Progenitor cell of endocrine pancreas (in vitro differentiated cells): Measurements from ENCODE around the gene ACTR5. TPM values are rescaled to one million over a fixed set of nuclear protein-coding genes. Genes with fewer than 3 reads are reported as not detected.
A peak's percentile ranks its signal among the peaks of the same experiment; 100 is the strongest.

ENCODE experiments used
- DNase-seq: peaks from one replicate; pipeline ENCODE4 v3.0.0; 2021; ENCODE audit warnings: low spot score; ENCODE audit not compliant: unreplicated experiment
- H3K27ac Mint-ChIP-seq: 2 replicates; pipeline ENCODE4 v1.8.0; 2021; ENCODE audit warnings: mild to moderate bottlenecking, moderate library complexity, mixed read lengths
- H3K27me3 Mint-ChIP-seq: 2 replicates; pipeline ENCODE4 v1.8.0; 2021; ENCODE audit warnings: mixed read lengths
- H3K36me3 Mint-ChIP-seq: 2 replicates; pipeline ENCODE4 v1.8.0; 2022; ENCODE audit warnings: mixed read lengths; ENCODE audit not compliant: insufficient read depth
- H3K4me1 Mint-ChIP-seq: 2 replicates; pipeline ENCODE4 v1.8.0; 2021; ENCODE audit warnings: low read depth, mixed read lengths
- H3K4me3 Mint-ChIP-seq: 2 replicates; pipeline ENCODE4 v1.8.0; 2021; ENCODE audit warnings: low read depth, mild to moderate bottlenecking, moderate library complexity, mixed read lengths
- H3K9me3 Mint-ChIP-seq: 2 replicates; pipeline ENCODE4 v1.8.0; 2021; ENCODE audit warnings: low read depth, mixed read lengths
- long read RNA-seq: library from polyadenylated mRNA; unstranded; transcript quantifications from one replicate; pipeline ENCODE4 v2.0.0, GENCODE V29; 2020
- total RNA-seq: library from RNA; stranded (reverse); gene quantifications from 2 replicates; pipeline ENCODE4 v1.2.1, GENCODE V29; 2021
- TF ChIP-seq, protein P1 (sequence below): fragments of 200-600 bp; sonication (generic); IDR thresholded peaks from one replicate; pipeline ENCODE4 v1.5.0; 2021; ENCODE audit warnings: antibody characterized with exemption, mild to moderate bottlenecking; ENCODE audit not compliant: unreplicated experiment

The ACTR5 gene
- 9.8 and 10.3 TPM in 2 replicates for total RNA-seq
- long read RNA-seq, partial matches to known transcripts = 3 of 12 reads
- long read RNA-seq, other reads (novel, unspliced or antisense) = 7 of 12 reads

DNA sequence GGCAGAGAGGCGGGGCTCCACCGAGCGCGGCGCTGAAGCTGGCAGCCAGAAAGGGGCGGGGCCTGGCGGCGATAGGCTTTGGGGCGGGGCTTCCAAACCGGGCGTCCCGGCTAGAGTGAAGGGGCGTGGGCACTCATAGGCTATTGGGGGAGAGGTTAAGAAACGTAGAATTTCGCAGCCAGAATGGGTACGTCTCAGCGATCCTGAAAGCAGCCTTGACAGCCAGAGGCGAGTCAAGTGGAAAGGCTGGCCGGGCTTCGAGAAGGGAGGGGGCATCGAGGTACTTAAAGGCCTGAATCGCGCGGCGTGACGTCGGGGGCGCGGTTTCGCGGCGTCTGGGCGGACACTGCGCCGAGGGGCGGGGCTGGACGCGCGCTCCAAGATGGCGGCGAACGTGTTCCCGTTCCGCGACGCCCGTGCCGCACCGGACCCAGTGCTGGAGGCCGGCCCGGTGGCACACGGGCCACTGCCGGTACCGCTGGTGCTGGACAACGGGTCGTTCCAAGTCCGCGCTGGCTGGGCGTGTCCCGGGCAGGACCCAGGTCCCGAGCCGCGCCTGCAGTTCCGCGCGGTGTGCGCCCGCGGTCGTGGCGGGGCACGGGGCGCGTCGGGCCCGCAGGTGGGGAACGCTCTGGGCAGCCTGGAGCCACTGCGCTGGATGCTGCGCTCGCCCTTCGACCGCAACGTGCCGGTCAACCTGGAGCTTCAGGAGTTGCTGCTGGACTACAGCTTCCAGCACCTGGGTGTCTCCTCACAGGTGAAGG lies at the start of gene ACTR5:
TSS of gene ACTR5 (plus strand) at position 364 of the 764 bp plus-strand sequence. CDS start at position 383, 19 bp downstream.
- TF ChIP-seq, protein P1, sequence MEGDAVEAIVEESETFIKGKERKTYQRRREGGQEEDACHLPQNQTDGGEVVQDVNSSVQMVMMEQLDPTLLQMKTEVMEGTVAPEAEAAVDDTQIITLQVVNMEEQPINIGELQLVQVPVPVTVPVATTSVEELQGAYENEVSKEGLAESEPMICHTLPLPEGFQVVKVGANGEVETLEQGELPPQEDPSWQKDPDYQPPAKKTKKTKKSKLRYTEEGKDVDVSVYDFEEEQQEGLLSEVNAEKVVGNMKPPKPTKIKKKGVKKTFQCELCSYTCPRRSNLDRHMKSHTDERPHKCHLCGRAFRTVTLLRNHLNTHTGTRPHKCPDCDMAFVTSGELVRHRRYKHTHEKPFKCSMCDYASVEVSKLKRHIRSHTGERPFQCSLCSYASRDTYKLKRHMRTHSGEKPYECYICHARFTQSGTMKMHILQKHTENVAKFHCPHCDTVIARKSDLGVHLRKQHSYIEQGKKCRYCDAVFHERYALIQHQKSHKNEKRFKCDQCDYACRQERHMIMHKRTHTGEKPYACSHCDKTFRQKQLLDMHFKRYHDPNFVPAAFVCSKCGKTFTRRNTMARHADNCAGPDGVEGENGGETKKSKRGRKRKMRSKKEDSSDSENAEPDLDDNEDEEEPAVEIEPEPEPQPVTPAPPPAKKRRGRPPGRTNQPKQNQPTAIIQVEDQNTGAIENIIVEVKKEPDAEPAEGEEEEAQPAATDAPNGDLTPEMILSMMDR = no peak
- Mint-ChIP-seq H3K4me1 (peaks cover 9% of the 10 kb centered on the region), H3K36me3 (peaks cover 3% of the 10 kb centered on the region), H3K27me3 (peaks cover 21% of the 10 kb centered on the region), H3K27ac (peak within 1 kb of the TSS; percentile 99), H3K9me3 (no peaks in the 10 kb centered on the region), H3K4me3 (peak within 1 kb of the TSS; percentile 98)
- DNase-seq = peak; percentile 96

DNA sequence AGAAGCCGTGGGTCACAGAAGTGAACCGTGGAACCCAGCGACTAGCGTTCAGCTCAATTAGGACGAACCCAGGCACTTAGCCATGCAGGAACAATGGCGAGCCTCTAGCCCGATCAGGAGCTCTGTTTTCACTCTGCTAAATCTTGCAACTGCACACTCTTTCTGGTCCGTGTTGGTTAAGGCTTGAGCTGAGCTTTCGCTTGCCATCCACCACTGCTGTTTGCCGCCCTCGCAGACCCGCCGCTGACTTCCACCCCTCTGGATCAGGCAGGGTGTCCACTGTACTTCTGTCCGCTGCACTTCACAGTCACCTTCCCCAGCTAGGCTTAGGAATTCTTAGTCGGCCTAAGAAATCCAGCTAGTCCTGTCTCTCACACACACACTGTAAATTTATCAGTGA lies 49.7 kb upstream of the ACTR5 start:
- DNase-seq = no peak
- TF ChIP-seq, protein P1 = no peak
- Mint-ChIP-seq H3K36me3 (no peaks in the 10 kb centered on the region), H3K27ac (no peak overlapping the region), H3K4me3 (no peak overlapping the region), H3K4me1 (no peaks in the 10 kb centered on the region), H3K9me3 (no peaks in the 10 kb centered on the region), H3K27me3 (peaks cover 29% of the 10 kb centered on the region)

DNA sequence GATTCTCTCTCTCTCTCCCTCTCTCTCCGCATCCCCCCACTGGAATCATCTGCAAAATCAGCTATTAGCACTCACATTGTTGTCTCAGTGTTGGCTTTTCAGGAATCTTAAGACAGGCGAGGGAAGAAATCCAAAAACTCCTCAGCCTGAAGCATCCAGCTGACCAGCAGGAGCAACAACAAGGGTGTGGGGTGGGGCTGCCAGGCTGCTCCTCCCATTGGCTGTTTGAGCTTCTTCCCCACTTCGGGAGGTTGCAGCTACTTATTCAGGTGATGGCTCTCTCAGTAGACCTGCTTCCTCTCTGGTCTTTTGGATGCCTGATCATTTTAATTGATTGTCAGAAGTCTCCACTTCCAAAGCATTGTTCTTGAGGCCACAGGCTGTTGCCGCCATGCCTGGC lies 48.1 kb upstream of the ACTR5 start:
- DNase-seq = no peak
- no peaks in the 10 kb centered on the region for H3K36me3 Mint-ChIP-seq
- H3K27me3 Mint-ChIP-seq = peaks cover 28% of the 10 kb centered on the region

DNA sequence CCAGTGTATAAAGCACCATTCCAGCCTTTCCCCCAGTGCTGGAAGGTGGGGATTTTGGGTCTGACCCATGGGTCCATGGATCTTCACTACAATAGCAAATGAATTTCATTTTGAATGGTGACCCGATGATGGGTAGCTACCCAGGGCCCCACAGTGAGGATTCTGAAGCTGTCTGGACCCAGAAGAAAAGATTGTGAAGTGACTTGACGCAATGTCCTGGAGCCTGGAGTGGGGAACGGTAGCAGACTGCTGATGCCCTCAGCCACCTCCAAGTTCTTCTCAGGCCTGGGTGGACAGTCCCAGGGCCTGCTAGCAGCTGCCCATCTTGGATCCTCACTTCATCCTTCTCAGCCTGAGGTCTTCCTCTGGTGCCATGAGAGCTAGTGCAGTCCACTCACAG lies 47.3 kb upstream of the ACTR5 start:
- TF ChIP-seq, protein P1 = no peak
- no peaks in the 10 kb centered on the region for H3K4me1 Mint-ChIP-seq
- H3K4me3 Mint-ChIP-seq = no peak overlapping the region
- H3K27me3 Mint-ChIP-seq = peaks cover 28% of the 10 kb centered on the region
- no peaks in the 10 kb centered on the region for H3K36me3 Mint-ChIP-seq
- H3K9me3 Mint-ChIP-seq = no peaks in the 10 kb centered on the region
- no peak overlapping the region for H3K27ac Mint-ChIP-seq
- DNase-seq = no peak

More for the DNA sequence above, 48.1 kb upstream of the ACTR5 start:
- H3K4me1 Mint-ChIP-seq = no peaks in the 10 kb centered on the region
- TF ChIP-seq, protein P1 = no peak
- H3K27ac Mint-ChIP-seq = no peak overlapping the region
- no peak overlapping the region for H3K4me3 Mint-ChIP-seq
- H3K9me3 Mint-ChIP-seq = no peaks in the 10 kb centered on the region

DNA sequence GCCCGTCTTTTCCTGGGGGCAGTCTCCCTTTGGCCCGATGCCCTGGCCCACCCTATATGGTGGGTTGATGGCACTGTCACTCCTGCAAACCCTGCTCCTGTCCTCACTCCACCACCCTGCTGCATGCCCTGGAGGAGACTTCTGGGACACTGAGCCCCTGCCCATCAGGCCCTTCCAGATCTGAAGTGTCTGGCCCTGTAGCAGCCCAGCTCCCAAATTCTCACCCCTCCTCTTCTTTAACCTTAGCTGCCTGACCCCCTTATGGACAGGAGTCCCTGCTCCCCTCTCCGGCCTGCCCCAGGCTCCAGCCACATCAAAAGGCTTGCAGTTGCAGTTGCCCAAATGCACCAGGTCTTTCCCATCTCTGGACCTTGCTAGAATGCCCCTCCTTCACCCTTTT lies 44.7 kb upstream of the ACTR5 start:
- no peaks in the 10 kb centered on the region for H3K4me1 Mint-ChIP-seq
- H3K36me3 Mint-ChIP-seq = no peaks in the 10 kb centered on the region
- no peak for DNase-seq
- no peaks in the 10 kb centered on the region for H3K9me3 Mint-ChIP-seq
- no peak overlapping the region for H3K4me3 Mint-ChIP-seq
- TF ChIP-seq, protein P1 = no peak
- no peak overlapping the region for H3K27ac Mint-ChIP-seq
- H3K27me3 Mint-ChIP-seq = peaks cover 28% of the 10 kb centered on the region
